ENCODE data around the gene MAK.
A peak's percentile ranks its signal among the peaks of the same experiment; 100 is the strongest.
"Not testable (repeated sequence)": the region's sequence is repeated elsewhere in the genome, so short reads cannot be mapped to it uniquely, and the experiment has no call there.

Gene MAK

DNA sequence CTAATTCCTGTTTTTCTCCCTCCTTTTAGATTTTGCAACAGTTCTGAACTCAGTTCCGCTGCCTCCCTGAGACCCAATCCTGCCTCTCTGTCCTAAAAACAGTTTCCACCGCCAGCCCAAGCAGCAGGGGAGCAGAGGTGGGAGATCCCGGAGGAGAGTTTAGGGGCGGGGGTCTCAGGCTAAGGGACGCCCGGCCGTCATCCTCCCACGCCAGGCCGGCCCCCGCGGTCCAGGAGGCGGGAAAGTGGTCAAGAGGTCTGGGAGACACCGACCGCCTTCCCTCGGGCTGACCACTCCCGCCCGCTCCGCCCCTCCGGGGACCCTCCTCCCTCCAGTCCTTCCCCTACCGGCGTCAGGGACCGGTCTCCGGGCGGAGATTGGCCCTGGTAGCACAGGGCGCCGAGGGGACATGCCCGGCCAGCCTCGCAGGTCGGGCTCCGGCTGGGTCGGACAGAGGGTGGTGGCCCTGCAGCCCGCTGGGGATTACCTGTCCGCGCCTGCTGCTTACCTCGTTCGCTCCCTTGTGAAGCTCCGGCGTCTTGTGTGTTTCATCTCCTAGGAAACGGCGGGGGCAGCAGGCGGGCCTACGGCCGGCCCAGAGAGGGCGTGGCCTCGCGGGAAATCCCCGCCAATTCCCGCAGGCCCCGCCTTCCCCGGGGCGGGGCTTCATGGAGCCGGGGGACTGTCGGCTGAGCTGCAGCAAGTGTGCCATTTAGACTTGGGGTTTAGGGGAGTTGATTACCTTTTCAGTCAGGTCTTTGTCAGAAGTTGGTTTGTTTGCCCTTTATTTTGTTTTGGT is at the start of gene MAK:
Gene MAK, minus strand, starts transcription at position 545 of the 799 bp plus-strand sequence. CDS start 7,891 bp downstream, outside the sequence.
- DNase-seq, result peak; percentile 15

DNA sequence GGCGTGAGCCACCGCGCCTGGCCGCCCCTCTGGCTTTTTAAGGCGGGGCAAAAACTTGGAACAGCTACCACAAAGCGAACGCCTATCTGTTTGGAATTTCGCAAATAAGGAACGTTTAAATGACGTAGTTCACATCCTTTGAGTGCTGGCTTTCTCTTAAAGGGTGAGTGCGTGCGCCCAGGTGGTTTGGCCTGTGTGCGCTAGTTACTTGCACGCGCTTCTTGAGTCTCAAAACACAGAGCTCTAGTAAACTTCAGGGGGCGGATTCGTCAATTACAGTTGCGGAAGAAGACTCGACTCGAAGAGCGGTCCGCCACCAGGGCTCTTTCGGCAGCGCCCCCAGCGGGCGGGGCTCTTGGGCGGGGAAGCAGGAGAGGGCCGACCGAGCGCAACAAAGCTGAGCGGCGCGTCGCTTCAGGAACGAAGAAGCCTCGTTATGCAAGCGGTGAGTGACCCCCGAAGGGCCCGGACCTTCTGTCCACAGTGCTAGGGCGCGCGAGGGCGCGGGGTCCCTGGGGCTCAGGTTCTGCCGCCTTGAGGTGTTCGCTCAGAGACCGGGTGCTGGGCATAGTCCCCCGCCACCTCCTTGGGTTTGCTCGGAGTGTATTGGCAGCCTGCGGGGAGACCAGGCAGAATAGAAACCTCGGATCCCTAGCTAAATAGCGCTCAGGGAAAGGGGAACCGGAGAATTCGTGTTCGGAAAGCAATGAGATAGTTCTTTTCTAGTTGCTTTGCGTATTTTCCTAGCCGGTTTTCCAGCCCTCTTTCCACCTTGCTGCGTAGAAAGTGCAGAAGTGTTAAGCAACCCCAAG is 48.6 kb upstream of the MAK start, which contains the start of gene SYCP2L:
Gene SYCP2L, plus strand, starts transcription at position 362 of the 812 bp plus-strand sequence. Its CDS starts 75 bp downstream, at position 437.
- no peak for DNase-seq

DNA sequence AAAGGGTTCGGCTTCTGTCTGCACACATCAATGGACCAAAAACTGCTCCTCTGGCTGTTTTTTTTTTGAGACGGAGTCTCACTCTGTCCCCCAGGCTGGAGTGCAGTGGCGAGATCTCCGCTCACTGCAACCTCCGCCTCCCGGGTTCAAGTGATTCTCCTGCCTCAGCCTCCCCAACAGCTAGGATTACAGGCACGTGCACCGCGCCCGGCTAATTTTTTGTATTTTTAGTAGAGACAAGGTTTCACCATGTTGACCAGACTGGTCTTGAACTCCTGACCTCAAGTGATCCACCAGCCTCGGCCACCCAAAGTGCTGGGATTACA is 48.0 kb upstream of the MAK start:
- DNase-seq, result not testable (repeated sequence)

- no peak for DNase-seq
These were observed 46.1 kb upstream of the MAK start for GRCh38 chr6:10884245-10884972.

DNA sequence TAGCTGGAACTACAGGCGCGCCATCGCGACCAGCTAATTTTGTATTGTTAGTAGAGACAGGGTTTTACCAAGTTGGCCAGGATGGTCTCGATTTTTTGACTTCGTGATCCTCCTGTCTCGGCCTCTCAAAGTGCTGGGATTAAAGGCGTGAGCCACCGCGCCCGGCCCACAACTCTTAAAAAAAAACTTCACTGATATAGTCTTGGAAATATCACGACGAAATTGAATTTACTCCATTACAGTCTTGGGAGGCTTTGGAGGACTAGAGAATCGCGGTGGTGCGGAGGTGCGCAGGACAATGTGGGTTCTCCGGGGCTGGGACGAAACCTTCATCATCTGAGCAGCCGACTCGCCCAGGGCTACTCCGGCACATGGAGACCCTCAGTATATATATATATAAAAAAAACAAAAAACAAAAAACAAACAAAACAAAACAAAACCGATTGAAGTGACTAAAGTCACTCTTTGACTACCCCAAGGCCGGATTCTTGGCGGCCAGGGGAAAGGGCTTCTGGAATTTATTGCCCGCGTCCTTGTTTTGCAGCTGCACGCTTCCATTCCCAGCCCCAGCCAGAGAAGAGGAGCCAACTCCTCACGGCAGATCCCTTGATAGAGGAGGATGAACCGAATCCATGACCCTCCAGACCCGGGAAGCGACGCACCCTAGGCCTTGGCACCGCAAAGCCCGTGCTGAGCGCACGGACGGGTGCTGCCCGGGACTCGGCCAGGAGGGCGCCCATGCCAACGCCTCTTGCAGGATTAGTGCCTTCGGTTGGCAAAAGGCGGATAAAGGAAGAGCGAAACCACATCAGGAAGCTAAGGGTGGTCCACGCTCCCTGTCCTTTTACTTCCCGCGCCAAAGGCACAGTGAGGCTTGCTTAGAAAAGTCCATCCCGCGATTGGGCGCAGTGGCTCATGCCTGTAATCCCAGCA is 45.2 kb upstream of the MAK start:
- DNase-seq, result no peak

GRCh38 chr6:10882657-10883171 is 44.4 kb upstream of the MAK start:
- DNase-seq, result no peak

GRCh38 chr6:10882253-10882630 is 43.9 kb upstream of the MAK start:
- not testable (repeated sequence) for DNase-seq

DNA sequence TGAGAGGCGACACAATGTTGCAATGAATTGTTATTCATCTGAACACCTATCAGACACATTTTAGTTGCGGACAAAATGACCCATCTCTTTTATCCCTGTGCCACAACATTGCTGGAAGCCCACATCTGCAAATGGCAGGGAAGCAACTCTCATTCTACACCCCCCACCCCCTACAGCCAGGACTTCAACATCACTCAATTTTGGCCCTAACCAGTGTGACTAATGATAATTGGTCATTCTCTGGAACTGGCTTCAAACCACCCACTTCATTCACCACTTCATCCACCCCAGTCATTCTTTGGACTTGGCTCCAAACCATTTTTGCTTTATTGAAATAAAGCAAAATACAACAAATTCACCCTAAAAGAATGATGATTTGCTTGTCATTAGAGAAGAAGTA is 42.0 kb upstream of the MAK start:
- no peak for DNase-seq

DNA sequence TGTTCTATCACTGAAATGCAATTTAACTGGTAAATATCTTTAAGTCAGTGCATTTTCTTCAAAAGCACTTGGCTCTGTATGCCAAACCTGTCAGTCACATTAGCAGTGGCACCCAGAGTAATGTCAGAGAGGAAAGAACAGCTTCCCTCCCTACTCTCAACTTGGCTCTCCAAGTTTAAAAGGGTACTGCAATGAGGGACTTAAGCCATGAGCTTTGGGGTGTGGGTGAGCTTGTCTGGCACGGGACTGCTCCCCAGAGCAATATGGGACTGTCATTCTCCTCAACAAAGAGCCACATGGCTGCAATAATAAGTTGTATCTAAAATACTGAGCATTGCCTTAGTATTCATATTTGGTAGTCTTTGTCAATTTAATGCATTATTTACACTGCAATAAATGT is 39.5 kb upstream of the MAK start:
- DNase-seq, result no peak

DNA sequence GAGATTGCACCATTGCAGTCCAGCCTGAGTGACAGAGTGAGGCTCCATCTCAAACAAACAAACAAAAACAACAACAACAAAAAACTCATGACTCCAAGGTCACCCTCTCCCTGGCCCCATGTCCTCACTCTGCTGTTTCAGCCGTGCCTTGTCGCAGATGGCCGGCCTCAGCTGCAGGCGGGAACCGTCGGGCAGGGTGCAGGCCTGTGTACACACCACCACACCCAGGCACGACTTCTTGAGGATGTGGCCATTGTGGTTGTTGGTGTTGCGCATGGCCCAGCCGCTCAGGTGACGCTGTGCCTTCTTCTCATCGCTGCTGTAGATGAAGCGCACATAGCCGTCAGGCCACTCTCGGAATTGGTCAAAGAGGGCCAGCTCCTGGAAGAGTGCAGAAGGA is 38.7 kb upstream of the MAK start:
- DNase-seq, result no peak

- DNase-seq, result no peak
These were observed 36.7 kb upstream of the MAK start for GRCh38 chr6:10875026-10875425.

GRCh38 chr6:10874207-10874606 is 35.9 kb upstream of the MAK start:
- DNase-seq, result no peak

- DNase-seq, result no peak
These were observed 35.0 kb upstream of the MAK start for GRCh38 chr6:10873374-10873773.

GRCh38 chr6:10867952-10868351 is 29.6 kb upstream of the MAK start:
- DNase-seq, result no peak

- not testable (repeated sequence) for DNase-seq
These were observed 28.4 kb upstream of the MAK start for GRCh38 chr6:10866709-10867108.

- DNase-seq, result not testable (repeated sequence)
These were observed 24.7 kb upstream of the MAK start for GRCh38 chr6:10863031-10863430.

GRCh38 chr6:10862361-10862760 is 24.0 kb upstream of the MAK start:
- DNase-seq, result no peak

GRCh38 chr6:10861086-10861485 is 22.7 kb upstream of the MAK start:
- DNase-seq, result no peak

- DNase-seq, result no peak
These were observed 18.9 kb upstream of the MAK start for GRCh38 chr6:10857259-10857658.

DNA sequence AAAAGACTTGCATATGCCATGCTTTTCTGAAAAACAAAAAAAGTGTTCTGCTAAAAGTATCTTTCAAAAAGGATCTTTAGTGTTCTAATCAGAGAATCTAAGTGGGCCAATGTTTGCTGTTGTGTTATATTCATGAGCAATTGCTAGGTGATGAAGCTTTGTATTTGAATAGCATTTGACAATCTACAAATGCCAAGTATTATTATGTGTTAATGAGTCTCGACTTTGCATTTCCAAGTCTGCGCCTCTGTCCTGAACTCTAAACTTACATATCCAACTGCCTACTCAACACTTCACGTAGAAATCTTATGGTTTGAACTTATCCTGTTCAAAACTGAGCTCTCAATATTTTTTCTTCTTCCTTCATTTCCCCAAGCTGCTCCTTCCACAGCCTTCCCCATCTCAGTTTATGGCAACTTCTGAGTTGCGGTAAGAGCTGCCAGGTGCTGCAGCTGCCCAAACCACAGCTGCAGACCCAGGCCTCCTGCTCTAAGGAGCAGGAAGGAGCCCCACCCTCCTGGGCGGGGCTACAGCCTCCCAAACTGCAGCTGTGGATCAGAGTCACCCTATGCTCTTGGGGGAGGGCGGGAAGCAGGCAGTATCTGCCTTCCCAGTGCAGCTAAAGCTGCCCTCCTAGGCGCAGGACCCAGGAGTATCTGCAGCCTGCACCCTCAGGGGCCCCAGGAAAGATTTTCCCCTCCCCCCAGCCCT is 16.7 kb upstream of the MAK start:
- DNase-seq, result no peak

DNA sequence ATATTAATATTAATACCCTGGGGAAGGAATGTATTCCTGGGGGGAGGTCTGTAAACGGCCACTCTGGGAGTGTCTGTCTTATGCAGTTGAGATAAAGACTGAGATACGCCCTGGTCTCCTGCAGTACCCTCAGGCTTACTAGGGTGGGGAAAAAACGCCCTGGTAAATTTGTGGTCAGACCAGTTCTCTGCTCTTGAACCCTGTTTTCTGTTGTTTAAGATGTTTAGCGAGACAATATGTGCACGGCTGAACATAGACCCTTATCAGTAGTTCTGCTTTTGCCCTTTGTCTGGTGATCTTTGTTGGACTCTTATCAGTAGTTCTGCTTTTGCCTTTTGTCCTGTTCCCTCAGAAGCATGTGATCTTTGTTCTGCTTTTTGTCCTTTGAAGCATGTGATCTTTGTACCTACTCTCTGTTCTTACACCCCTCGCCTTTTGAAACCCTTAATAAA is 15.5 kb upstream of the MAK start:
- not testable (repeated sequence) for DNase-seq

Measured in NCI-H1436 treated with DMSO at 0.1 percent for 48 hours (cell line).